HL-60 (cell line): ENCODE results near the gene SLC66A3.

Source experiments
- DNase-seq, 2 experiments: peaks; one replicate each; pipeline ENCODE4 v3.0.0-alpha.2; 2010 to 2020; ENCODE audit warnings: low read depth in 1 of 2, low spot score in 1 of 2
- H3K27ac ChIP-seq: fragments of 250-450 bp; sonication (Bioruptor Pico); replicated peaks from 2 replicates; pipeline ENCODE4 v1.5.1; 2020; ENCODE audit warnings: mild to moderate bottlenecking, moderate library complexity
- H3K27me3 ChIP-seq: fragments of 250-450 bp; sonication (Bioruptor Pico); 2 replicates; pipeline ENCODE4 v1.5.1; 2021; ENCODE audit warnings: mild to moderate bottlenecking, moderate library complexity; ENCODE audit not compliant: insufficient read depth, poor library complexity, severe bottlenecking
- H3K4me3 ChIP-seq: replicated peaks from 2 replicates; pipeline ENCODE4 v1.5.1; 2011; ENCODE audit warnings: mild to moderate bottlenecking, control low read depth, low read length; ENCODE audit not compliant: insufficient read depth
- CTCF ChIP-seq: IDR thresholded peaks from one replicate; pipeline ENCODE4 v1.5.1; 2011; ENCODE audit warnings: low read length, control low read depth, inconsistent platforms; ENCODE audit not compliant: insufficient read depth
- GABPA ChIP-seq: IDR thresholded peaks from 2 replicates; pipeline ENCODE4 v1.6.1; 2012; ENCODE audit warnings: low read depth
- POLR2AphosphoS5 ChIP-seq: IDR thresholded peaks from 2 replicates; pipeline ENCODE4 v1.6.1; 2012; ENCODE audit warnings: low read depth
- SPI1 ChIP-seq: IDR thresholded peaks from 2 replicates; pipeline ENCODE4 v1.6.1; 2012; ENCODE audit warnings: low read depth, mild to moderate bottlenecking, borderline replicate concordance
- TF ChIP-seq, protein P1 (sequence below): IDR thresholded peaks from 2 replicates; pipeline ENCODE4 v1.6.1; 2012; ENCODE audit warnings: low read depth; ENCODE audit not compliant: insufficient replicate concordance

SLC66A3 gene

GRCh38 chr2:11174222-11174621, 19.0 kb downstream of the SLC66A3 start:
- H3K4me3 ChIP-seq = no peak overlapping the region
- TF ChIP-seq CTCF = no peak
- TF ChIP-seq SPI1 = no peak
- TF ChIP-seq GABPA = no peak
- TF ChIP-seq POLR2AphosphoS5 = no peak
- TF ChIP-seq, protein P1, sequence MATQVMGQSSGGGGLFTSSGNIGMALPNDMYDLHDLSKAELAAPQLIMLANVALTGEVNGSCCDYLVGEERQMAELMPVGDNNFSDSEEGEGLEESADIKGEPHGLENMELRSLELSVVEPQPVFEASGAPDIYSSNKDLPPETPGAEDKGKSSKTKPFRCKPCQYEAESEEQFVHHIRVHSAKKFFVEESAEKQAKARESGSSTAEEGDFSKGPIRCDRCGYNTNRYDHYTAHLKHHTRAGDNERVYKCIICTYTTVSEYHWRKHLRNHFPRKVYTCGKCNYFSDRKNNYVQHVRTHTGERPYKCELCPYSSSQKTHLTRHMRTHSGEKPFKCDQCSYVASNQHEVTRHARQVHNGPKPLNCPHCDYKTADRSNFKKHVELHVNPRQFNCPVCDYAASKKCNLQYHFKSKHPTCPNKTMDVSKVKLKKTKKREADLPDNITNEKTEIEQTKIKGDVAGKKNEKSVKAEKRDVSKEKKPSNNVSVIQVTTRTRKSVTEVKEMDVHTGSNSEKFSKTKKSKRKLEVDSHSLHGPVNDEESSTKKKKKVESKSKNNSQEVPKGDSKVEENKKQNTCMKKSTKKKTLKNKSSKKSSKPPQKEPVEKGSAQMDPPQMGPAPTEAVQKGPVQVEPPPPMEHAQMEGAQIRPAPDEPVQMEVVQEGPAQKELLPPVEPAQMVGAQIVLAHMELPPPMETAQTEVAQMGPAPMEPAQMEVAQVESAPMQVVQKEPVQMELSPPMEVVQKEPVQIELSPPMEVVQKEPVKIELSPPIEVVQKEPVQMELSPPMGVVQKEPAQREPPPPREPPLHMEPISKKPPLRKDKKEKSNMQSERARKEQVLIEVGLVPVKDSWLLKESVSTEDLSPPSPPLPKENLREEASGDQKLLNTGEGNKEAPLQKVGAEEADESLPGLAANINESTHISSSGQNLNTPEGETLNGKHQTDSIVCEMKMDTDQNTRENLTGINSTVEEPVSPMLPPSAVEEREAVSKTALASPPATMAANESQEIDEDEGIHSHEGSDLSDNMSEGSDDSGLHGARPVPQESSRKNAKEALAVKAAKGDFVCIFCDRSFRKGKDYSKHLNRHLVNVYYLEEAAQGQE = no peak
- no peaks in the 10 kb centered on the region for H3K27me3 ChIP-seq
- no peak for DNase-seq
- no peak overlapping the region for H3K27ac ChIP-seq

- no peak overlapping the region for H3K4me3 ChIP-seq
- H3K27ac ChIP-seq = peak overlapping the region; percentile 54
- DNase-seq = peak; percentile 55 to 73
Measured at GRCh38 chr2:11175293-11175795, 20.1 kb downstream of the SLC66A3 start.

GRCh38 chr2:11177871-11178690, 22.8 kb downstream of the SLC66A3 start:
- Histone ChIP-seq H3K27ac (no peak overlapping the region), H3K27me3 (no peaks in the 10 kb centered on the region), H3K4me3 (no peak overlapping the region)
- TF ChIP-seq, protein P1 = no peak
- TF ChIP-seq SPI1 (no peak), GABPA (no peak), CTCF (no peak), POLR2AphosphoS5 (no peak)
- DNase-seq = no peak

More at GRCh38 chr2:11175293-11175795, 20.1 kb downstream of the SLC66A3 start:
- TF ChIP-seq CTCF = no peak
- TF ChIP-seq SPI1 = peak; percentile 70; the same call in 1 of the 2 replicates
- no peak for TF ChIP-seq GABPA
- TF ChIP-seq, protein P1 = no peak
- no peak for TF ChIP-seq POLR2AphosphoS5
- no peaks in the 10 kb centered on the region for H3K27me3 ChIP-seq
